GM19467 (cell line): ENCODE data around the gene STK17B.

Experiments used
- ATAC-seq: cut with Tn5 transposase; IDR thresholded peaks from one replicate; pipeline ENCODE4 v1.9.1; 2021; ENCODE audit warnings: mild to moderate bottlenecking, moderate library complexity; ENCODE audit not compliant: unreplicated experiment

Gene STK17B

DNA sequence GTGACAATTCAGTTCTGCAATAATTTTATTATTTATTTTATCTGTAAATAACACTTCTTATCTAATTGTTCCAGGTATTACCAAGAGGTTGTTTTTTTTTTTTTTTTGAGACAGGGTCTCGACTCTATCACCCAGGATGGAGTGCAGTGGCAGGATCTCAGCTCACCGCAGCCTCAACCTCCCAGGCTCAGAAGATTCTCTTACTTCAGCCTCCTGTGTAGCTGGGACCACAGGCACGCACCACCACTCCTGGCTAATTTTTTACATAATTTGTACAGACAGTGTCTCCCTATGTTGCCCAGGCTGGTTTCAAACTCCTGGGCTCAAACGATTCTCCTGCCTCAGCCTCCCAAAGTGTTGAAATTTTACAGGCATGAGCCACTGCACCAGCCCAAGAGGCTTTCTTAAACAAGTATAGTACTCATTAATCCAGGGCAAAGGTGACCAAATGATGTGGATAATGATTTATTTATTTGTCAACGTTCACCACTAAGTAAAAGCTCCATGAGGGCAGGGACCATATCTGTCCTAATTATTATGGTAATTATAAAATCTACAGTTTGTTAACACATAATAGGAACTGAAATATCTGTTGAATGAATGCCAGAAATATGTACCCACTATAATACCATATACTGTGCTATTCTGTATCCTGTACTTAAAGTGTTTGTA lies 12.0 kb downstream of the STK17B start:
- ATAC-seq: no peak

DNA sequence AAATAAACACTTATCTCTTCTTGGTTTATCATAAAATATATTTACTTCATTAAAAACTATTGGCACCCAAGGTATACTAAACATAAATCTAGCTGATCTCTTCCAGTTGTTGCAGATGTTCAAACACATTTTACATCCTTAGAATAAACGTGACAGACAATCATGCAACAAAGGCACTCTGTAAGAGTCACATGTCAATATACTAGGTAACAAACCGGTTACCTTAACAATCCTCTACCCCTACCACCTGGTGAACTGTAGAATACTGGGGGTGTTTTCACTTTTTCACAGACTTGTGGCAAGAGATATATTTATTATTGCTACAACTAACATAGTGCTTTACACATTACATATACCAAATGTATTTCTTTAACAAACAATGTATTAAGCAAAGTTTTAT lies 15.8 kb downstream of the STK17B start:
- no peak for ATAC-seq

- ATAC-seq: no peak
These were observed 17.9 kb downstream of the STK17B start for GRCh38 chr2:196153480-196153879.

DNA sequence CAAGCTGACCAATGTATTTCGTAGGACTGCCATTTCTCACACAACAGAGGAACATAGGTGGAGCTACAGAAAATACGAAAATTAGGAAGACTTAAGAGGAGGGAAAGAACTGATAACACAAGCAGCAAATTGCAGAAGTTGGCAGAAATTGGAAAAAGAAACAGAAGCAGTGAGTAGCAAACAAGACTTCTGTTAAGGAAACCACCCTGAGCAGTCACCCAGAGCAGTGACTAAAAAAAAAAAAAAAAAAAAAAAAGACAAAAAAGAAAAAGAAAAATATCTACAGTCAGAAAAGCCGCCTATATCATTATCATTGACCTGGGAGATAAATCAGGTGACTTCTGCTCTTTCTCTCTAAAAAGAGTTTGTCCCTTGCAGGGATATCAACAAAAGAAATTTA lies 21.4 kb downstream of the STK17B start:
- peak; percentile 47 for ATAC-seq

- no peak for ATAC-seq
These were observed 22.6 kb downstream of the STK17B start for GRCh38 chr2:196148736-196149135.

DNA sequence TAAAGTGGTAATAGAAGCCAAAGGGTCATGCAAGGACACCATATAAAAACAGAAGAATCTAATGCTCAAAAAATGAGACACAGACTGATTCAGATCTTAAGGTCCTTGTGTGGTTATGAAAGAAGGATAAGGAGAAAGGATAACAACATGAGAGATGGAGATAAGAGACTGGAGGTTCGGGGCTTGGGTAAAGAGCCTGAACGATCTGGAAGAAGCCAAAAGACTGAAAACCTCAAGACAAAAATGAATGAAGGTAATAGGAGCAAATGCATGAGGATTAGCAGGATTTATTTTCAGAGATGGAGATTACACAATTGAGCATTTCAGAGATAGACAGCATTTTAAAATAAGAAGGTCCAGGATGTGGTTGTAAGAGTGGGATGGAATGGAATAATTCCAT lies 26.1 kb downstream of the STK17B start:
- ATAC-seq: no peak

DNA sequence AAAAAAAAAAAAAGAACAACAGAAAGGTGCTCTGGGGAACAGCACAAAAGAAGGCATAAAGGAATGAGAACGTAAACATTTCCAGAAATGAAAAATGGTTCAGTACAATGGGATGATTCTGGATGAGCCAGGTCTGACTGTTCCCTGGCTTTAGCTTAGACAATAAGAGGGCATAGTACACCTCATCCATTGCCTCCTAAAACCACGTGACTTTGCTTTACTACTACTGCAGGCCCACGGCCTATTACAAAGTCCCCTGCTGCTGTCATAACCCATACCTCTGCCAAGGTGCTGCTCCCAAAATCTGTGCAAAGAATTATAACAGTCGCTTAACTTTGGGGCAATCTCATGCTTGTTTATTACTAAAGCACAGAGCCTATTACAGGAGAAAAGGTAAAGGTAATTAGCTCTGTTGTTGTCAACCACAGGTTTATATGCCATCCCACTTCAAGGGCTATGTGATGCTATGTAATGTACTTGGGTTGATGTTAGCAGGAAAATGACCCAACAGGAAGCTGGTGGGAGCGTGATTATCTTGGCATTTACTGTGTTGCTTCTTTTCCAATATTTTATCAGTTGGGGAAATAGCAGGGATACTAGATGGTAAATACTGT lies 26.8 kb downstream of the STK17B start:
- no peak for ATAC-seq

DNA sequence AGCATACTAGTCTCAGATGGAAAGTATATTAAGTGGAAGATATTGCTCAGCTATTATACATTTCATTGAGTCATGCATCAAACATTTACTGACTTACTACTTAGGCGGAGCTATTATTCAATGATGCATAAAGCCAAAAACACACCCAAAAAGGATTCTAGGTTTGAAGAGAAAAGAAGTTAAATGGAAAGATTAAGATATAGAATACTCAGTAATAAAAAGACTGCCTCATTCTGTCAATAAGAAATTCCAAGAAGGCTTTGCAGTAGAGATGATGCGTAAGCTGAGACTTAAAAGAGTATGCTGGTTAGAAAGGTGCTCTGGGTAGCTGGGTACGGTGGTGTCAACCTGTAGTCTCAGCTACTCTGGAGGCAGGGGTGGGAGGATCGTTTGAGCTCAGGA lies 27.6 kb downstream of the STK17B start:
- no peak for ATAC-seq

- no peak for ATAC-seq
These were observed 28.6 kb downstream of the STK17B start for GRCh38 chr2:196142825-196143224.

- no peak for ATAC-seq
These were observed 31.2 kb downstream of the STK17B start for GRCh38 chr2:196140213-196140612.

- no peak for ATAC-seq
These were observed 34.1 kb downstream of the STK17B start for GRCh38 chr2:196137271-196137670.

DNA sequence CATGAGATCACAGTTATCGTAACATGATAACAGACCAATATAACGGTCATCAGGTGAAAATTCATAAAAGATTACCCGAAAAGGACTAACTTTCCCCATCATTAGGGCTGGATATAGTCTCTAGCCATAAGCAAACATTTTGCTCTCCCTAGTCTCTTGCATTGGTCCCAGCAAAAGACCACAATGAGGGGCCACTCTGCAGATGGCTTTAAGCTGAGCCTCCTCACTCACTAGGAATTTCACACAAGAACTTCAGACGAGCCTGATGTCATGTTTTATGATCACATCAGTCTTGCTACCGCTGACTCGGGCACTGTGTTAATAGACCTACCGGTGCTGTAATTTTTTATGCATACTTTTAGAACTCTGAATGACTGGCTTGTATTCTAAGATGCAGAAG lies 35.2 kb downstream of the STK17B start:
- no peak for ATAC-seq

GRCh38 chr2:196131949-196132925 lies 39.1 kb downstream of the STK17B start:
- no peak for ATAC-seq

- no peak for ATAC-seq
These were observed 39.9 kb downstream of the STK17B start for GRCh38 chr2:196131384-196131937.

GRCh38 chr2:196130039-196130825 lies 41.1 kb downstream of the STK17B start:
- no peak for ATAC-seq

DNA sequence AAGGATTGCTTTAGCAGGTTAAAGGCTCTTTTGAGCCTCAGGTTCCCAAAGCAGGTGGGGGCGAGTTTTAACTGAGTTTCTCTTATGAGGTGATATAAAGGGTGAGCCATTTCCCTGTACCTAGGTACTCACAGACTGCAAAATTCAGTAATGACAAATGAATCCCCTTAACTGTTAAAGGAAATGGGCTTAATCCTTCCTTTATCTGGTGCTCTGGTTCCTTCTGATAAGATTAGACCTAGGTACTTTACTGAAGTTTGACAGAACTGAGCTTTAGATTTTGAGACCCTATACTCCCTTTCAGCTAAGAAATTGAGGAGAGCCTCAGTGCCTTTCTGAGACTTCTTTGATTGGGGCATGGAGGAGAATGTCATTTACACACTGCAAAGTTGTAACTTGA lies 42.6 kb downstream of the STK17B start:
- no peak for ATAC-seq

DNA sequence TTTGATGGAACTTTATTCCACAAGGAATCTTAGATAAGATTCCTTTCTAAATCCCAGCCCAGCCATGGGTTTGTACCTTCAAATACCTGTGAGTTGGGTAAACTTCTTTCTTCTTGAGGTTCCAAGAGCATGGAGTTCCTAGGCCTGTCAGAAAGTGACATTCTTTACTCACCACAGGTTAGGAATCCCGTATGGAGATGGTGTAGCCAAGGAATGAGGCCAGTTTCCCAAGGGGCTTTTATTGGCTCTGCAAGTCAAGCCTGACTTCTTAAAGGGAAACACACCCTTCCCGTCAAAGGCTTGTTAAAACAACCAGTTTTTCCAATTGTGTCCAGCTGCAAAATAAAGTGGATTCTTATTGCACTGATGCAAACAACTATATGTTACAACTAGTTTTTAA lies 45.8 kb downstream of the STK17B start:
- ATAC-seq: no peak

DNA sequence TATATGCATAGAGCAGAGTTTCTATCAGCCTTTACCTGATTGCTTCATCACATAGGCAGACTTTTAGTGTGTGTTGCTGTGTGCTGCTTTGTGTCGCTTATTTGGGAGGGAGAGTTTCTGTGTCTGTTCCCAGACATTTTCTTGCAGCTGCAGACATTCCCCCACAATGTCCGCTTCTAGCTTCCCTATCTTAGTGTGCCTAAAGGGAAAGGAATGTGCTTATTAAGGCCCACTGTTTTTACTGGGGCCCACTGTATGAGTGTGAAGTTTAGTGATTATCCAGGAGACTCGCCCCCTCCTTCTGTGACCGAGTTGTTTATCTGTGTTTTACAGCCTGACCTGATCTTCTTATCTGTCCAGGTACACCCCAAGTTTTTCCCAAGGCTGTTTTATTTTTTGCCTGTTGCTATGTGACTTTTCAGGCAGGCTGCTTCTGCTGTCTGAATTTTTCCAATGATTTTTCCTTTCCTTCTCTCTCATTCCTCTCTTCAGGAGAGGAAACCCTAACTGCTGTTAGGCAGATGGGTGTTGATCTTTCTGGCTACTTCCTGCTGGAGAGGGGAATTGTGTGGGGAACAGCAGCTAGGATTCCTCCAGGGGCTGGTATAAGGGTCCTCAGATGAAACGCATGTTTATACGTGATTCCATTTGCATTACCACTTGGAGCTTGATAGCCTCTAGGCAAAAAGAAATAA lies 47.6 kb downstream of the STK17B start:
- no peak for ATAC-seq

- no peak for ATAC-seq
These were observed 51.5 kb downstream of the STK17B start for GRCh38 chr2:196119926-196120325.

GRCh38 chr2:196117214-196117705 lies 54.1 kb downstream of the STK17B start:
- no peak for ATAC-seq
